Suppressor macrophage treated with lipopolysaccharide for 4 hours (primary cell): ENCODE measurements around the gene PSMA6.
"Not testable (repeated sequence)": the region's sequence is repeated elsewhere in the genome, so short reads cannot be mapped to it uniquely, and the experiment has no call there.

Source experiments
- DNase-seq: peaks from one replicate; pipeline ENCODE4 v3.0.0-alpha.2; 2020

PSMA6 gene

DNA sequence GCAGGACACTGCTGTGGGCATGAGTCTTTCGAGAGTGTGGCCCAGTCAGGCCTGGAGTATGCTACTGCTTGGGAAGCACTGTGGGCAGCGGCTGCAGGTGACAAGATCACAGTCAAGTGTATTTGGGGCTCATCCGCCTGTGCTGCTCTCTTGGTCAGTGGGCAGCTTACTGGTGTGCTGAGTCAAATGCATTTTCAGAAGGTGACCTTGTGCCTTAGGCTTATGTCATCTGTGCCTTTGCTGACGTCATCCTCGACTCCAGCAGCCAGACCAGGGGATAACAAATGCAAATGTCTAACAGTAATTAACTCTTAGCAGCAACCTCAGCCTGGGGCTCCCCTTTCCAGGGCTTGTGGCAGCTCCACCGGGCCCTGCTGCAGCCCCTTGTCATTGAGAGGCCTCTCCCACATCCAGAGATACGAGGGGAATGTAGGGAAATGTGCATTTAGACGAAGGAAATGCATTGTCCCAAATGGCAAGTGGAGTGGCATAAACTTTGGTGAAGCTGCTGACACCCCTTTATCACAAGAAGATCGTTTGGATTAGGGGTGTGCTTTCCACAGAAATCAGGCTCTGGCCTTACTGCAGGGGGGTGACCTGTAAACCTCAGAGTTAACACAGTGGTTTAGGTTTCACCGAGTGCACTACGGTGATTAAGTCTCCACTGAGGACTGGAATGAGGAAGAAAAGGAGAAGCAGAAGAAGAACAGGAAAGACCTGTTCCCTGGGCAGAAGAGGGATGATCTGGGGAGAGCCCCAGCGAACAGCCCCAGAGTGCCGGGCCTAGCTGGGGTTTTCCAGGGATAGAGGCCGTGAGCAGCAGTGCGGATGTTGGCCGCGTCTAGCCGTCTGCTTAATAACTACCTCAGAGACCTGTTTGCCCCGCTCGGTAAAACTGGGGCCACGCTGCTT, 39.7 kb downstream of the PSMA6 start:
- peak; percentile 88 for DNase-seq

DNA sequence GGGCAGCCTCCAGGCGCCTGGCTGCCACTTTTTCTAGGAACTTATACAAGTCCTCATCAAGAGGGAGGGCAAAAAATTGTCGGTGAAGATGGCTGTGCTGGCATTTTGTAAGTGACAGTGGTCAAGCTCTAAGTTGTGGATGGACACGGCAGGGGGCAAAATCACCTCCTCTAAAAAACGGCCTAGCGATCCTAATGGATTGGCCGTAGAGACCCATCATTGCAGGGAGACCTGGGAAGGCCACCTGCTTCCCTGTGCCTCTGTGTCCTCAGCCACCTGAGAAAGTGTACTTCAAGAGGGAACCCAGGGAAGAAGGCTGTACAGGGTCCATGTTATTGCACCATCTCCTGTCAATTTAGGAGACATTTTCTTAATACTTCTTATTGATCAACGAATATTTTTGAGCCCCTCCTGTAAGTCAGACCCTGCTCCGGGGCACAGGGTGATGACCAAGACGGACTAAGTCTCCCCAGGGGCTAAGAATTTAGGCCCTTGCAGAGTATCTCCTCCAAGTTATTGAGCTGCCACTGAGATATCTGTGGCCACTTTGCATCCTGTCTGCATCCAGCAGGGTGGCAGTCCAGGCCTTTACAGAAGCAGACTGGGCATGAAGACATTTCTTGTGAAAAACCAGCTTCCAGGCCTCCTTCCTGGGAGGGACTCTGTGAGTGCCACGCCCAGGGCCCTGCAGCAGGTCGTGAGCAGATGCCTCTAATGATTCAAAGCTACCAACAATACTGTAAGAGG, 40.5 kb downstream of the PSMA6 start:
- peak; percentile 85 for DNase-seq

DNA sequence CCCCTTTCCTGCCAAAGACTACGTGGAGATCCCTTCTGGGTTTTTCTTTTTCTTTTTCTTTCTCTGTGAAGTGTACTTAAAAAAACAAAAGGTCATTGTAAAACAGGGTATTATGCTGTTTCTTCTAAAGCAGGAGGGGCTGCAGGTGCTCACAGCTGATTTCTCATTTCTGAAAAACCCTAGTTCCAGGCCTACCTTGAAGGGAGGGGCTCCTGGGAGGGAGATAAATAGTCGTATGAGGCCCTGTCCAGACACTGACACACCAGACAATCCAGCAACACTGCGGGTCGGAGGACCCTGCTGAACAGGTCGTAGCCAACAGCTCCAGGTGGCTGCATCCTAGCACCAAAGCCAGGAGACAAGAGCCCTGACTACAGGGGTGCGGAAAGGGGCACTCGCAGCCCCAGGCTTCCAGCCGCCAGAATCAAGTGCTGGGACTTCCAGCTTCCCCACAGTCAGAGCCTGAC, 41.1 kb downstream of the PSMA6 start:
- no peak for DNase-seq

DNA sequence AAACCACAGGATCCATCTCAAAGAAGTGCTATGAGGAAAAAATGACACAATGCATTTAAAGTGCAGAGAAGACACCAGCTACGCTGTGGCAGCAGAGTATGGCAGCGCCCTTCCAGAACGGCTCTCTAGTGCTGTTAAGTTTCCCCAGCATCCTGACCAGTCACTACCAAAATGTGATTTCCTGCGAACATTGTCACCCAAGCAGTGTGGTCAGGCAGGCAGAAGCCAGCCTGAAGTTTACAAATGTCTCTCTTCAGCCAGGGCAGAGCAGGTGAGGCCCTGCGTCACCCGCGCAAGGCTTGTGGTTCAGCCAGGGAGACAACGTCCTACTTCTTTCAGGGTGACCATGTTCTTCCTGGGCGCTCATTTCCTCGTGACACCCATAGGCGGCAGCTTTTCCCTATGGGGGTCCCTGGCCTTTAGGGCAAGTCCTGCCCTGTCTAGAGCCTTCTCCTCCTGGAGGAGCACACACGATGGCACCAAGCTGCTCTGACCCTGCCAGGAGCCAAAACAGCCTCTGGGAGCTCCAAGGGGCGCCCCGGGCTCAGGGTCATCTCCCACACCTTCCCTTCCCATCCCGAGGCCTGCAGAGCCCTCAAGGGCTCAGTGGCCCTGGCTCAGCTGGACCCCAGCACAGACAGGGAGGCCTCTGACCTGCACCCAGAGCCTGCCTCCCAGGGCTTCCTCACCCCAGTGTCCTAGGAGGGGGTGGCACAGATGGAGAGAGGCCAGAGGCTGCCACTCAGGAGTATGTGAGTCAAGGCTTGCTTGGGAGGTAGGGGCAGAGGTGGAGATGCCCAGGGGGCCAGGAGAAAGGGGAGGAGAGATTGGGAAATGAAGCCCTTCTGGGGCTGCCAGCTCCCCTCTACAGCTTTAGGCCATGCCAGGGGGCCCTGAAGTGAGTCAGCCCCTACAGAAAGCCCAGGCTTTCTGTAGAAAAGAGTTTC, 41.9 kb downstream of the PSMA6 start:
- peak; percentile 23 for DNase-seq

DNA sequence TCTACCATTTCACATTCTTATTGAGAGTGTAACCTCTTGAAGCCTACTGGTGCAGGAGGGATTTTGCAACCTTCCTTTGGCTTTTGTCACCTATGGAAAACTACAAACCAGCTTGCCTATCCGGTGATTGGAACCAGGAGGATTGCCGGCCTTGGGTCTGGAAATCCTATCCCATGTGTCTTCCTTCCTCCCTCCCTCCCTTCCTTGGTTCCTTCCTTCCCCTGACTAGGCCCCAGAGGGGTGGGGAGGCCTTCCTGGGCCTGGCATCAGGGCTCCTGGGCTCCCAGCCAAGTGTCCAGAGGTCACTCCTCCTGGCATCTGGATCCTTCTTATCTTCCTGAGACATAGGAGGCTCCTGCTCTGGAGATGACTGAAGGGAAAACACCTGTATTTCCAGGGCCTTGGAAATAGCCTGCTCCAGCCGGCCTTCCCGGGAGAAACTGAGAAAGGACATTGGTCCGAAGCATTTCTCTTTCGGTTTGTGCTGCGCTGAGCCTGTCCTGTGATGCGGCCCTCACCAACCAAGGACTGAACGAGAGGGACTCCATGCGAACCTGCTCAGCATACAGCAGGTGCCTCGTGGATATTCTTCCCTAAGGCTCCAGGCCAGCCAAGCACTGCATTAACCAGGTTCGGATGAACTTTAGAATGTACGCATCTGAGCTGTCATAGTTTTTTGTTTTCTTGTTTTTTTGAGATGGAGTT, 43.4 kb downstream of the PSMA6 start:
- DNase-seq, result no peak

DNA sequence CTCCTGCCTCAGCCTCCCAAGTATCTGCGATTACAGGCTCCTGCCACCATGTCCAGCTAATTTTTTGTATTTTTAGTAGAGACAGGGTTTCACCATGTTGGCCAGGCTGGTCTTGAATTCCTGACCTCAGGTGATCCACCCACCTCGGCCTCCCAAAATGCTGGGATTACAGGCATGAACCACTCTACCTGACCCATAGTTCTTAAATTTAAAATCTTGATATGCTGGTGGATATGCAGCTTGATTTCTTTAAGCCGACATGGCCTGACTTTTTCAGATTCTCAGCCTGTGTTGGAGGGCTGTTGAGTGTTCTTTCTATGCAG, 44.0 kb downstream of the PSMA6 start:
- DNase-seq, result not testable (repeated sequence)

DNA sequence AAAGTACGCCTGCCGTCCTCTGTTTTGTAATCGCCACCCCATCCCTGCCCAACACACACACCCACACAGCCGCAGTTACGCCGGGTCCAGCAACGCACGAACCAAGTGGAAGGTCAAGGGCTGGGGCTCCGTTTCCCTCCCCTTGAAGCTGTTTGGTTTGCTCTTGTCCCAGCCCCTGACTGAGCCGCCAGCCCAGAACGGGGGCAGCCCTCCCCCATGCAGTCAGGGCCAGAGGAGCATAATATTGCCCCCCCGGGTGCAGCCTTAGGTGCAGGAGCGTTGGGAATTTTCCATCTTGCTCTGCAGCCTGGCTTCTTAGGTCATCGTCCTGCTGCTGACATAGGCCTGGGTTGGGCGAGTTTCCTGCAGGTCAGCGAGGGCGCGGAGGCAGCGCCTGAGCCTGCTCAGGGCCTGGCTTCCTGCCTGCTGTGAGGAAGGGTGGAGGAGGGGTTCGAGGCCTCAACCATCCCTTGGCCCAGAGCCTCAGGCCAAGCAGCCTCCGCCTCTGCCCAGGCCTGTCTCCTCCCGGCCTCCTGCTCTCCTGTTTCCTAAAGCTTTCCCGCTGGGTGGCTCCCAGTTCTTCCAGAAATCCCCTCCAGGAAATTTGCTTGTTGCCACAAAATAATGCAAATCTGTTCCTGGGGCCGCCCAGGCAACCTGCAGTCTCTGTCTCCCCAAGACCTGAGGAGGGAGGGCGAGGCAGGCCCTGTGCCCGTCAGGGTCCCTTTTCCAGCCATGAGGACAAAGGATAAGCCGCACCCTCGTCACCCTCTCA, 44.5 kb downstream of the PSMA6 start:
- peak; percentile 94 for DNase-seq

DNA sequence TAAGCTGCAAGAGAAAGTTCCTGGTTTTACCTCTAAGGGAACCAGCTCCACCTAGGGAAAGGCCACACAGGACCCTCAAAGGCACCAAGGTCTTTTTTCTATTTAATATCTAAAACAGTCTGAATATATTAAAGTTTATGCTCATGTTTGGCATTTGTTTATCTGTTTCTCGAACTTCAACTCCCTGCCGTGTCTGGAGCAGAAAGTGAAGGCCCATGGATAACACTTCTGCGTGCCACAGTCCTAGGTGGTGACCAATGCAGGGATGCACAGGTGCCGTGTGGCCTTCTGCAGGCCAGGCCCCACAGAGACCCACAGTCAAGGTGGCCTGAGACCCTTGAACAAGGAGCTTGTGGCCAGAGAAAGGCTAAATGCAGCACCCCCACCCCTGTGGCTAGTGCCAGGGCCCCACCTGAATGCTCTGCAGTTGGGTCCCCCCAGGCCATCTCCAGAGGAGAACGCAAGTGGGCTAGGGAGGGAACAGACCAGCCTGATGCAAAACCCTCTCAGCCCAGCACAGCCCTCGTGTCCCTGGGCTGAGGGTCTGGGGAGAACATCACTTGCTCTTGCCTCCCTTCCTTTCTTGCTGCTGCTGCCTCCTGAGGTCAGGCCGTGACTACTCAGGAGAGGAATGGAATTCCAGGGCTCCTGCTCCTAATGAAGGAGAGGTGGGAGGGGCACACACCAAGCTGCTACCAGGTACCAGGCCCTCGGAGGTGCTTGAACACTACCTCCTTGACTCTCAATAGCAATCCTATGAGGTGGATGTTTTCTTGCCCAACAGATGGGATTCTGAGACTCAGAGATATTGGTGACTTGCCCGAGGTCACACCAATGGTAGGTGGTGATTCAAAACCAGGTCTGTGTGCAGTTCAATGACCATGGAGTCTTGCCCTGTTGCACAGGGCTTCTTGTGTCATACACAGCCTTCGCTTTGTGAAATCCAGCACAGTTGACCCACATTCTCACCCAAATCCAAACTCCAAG, 45.4 kb downstream of the PSMA6 start:
- no peak for DNase-seq

DNA sequence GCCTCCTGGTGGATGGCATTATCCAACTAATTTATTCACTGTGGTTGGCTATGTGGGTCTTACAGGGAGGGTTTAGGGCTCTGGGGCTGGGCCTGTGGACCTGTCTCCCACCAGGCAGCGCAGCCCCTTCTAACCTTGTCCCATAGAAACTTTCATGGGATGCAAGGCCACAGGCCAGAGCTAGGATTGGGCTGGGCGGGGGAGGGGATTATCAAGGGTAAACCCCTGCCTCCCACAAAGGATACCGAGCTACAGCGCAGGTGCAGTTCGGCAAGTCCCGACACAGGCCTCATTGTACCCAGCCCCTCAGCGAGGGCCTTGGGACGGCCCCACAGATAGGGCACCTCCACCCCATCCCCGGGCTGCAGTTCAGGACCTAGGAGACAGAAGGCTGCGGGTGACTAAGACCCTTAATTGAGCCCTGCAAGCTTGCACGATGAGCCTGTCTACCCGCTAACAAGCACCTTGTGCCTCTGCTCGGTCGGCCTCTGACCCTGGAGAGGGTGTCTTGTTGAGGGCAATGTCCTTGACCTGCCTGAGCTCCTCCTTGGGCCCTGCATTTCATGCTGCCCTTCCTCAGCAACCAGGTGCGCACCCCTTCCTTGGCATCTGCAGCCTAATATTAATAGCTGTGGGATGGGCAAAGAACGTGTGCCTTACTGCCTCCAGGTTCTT, 46.7 kb downstream of the PSMA6 start:
- DNase-seq, result no peak

DNA sequence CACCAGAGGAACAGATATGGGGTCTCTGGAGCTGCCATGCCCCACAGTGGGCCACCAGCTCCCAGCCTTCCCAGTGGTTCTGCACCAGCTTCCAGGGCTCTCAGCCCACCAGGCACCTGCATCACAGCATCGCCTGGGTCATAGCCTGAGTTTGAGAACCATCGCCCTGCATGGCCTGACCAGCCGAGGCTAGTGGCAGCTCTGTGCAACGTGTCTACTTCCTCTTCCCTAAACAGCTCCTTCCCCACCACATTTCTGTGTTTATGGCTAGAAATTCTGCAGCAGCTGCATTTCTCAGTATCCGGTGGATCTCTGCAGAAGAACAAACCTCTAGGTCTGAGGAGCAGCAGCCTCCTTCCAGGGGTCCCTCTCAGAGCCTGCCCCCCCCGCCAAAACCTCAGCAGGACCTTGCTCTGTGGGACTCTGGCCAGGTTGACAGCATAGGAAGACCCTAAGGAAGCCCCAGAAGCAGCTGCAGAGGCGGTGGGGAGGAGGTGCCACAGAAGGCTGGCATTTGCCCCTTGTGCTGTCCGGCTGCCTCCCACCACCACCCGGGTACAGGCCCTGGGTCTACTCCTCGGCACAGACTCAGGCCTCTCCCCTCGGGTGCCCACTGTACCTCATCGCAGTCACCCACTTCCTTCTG, 47.7 kb downstream of the PSMA6 start:
- DNase-seq, result peak; percentile 79

DNA sequence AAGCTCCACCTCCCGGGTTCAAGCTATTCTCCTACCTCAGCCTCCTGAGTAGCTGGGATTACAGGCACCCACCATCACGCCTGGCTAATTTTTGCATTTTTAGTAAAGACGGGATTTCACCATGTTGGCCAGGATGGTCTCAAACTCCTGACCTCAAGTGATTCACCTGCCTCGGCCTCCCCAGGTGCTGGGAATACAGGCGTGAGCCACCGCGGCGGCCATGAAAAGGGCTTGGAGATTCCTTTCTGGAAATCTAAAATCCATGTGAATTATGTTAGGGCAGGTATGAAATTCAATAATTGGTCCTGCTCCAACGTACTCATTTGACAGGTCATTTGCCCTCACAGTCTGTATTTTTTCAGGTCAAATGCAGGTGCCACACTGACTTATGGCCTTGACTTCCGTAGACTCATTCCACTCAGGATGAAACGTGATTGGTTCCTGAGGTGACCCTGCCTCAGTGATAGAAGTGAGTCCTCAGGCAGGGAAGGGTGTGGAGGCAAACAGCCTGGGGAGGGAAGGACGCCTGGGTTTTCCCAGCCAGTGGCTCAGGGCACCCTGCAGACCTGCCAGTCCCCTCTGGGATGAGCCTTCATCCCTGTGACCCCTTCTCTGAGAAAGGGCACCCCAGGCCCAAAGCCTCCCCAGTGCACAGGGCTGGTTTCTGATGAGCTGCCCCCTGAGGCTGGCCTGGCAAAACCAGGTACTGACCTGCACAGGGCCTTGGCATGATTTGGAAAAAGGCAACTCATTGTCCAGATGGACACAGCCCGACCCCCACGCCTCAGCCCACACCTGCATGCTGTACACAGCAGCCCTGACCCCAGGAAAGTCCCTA, 48.7 kb downstream of the PSMA6 start:
- DNase-seq, result no peak

DNA sequence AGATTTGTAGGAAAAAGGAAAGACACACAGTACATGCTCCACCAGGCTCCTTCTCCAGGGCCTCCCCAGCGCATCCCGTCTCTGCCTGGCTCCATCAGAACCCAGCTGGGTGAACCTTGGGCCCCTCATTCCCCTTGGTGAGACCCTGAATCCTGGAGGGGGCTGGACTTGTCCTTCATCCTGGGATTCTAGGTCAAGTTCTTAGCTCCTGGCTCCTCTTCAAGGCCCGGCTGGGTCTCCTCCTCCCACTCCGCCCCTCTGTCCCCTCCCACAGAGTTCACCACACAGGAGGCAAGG, 49.2 kb downstream of the PSMA6 start:
- no peak for DNase-seq

DNA sequence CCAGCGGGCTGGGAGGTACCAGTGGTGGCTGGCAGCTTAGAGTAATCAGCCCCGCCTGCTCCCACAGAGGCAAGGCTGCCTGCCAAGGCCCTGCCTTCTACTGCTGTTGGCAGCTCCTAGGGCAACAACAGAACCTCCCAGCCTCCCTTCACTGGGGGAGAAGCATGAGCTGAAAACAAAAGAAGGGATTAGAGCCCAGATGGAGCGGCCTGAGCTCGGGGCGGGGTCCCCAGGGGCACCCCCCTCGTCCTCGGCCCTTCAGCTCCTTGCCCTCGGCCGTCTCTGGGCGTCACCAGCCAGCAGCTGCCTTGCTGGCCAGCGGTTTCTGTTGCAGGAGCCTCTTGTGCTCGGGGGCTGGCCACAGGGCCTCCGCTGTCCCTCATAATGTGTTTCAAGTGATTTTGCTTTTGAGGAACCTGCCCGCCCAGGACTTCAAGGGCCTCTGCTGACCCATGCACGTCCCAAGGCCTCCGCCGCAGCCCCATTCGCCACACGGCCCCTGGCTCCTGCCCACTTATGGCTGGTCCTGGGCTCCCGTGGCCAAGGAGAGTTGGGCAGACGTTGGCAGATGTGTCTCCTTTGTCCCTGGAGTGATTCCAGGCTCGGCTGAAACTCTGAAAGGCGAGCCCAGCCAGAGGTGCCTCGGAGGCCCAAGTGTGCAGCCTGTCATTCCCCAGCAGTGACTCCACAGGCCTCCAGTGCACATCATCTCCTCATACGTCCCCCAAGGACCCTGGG, 49.7 kb downstream of the PSMA6 start:
- peak; percentile 81 for DNase-seq

DNA sequence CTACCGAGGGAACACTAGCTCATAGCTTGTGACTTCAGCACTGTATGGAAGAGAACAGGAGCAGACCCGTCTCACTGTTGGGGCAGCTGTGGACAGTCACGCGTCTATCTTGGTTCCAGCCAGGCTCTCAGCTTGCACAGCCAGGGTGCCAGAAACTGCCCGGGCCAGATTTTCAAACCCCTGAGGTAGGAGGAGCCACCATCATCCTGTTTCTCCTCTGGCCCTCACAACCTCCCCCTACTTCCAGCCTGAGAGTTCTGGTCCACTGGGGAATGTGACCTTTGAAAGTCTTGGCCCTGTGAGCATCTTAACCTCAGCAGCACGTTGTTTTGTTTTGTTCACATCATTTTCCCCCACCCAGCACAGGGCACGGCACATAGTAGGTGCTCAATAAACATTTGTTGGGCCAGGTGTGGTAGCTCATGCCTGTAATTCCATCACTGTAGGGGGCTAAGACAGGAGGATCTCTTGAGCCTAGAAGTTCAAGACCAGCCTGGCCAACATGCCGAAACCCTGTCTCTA, 50.4 kb downstream of the PSMA6 start:
- DNase-seq, result no peak

DNA sequence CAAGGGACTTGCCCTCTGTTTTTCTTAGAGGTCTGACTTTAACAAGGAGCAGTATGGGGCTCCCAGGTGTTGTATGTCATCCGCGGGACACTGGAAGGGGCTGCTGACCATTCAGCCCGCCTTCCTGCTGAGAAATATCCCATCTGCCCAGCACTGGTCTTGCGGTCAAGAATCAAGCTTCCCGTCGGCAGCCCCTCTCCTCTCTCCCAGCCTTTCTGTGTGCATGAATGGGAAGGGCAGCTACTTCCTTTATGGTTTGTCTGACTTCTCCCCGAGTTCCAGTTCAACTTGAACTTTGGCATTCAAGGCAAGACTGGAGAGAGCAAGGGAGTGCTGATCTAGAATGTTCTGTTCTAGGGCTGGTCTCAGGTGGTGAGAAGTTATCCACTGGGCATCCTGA, 51.5 kb downstream of the PSMA6 start:
- no peak for DNase-seq

DNA sequence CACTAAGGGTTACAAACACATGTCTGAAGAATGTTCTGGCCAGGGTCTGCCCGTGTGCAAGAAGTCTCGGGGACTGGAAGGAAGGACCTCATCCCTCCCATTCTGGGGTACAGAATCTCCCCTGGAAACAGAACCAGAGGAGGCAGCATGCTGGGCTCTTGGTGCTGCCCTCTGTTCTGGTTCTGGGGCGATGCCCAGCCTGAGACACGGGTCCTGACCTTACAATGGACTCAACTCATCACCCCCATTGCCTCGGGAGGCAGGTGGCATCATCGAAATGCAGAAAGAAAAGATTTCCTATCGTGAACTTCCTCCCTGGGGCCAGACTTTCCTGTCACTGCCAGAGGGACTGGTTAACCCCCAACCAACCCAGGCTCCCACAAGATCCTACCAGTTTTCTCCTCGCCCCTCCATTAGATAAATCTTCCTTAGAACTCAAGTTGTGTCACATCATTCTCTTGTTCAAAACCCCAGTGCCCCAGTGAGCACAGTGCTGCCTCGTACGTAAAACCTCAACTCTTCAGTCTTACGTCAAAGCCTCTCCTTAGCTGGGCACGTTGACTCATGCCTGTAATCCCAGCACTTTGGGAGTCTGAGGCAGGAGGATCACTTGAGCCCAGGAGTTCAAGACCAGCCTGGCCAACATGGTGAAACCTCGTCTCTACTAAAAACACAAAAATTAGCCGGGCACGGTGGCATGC, 52.1 kb downstream of the PSMA6 start:
- no peak for DNase-seq
